NK-92 (cell line): ENCODE results near the gene ZNF446.
"Not testable (repeated sequence)": the region's sequence is repeated elsewhere in the genome, so short reads cannot be mapped to it uniquely, and the experiment has no call there.

Experiments used
- DNase-seq: peaks from one replicate; lab custom pipeline; 2025; ENCODE audit not compliant: unreplicated experiment; lab: John Stamatoyannopoulos, UW

Gene ZNF446

DNA sequence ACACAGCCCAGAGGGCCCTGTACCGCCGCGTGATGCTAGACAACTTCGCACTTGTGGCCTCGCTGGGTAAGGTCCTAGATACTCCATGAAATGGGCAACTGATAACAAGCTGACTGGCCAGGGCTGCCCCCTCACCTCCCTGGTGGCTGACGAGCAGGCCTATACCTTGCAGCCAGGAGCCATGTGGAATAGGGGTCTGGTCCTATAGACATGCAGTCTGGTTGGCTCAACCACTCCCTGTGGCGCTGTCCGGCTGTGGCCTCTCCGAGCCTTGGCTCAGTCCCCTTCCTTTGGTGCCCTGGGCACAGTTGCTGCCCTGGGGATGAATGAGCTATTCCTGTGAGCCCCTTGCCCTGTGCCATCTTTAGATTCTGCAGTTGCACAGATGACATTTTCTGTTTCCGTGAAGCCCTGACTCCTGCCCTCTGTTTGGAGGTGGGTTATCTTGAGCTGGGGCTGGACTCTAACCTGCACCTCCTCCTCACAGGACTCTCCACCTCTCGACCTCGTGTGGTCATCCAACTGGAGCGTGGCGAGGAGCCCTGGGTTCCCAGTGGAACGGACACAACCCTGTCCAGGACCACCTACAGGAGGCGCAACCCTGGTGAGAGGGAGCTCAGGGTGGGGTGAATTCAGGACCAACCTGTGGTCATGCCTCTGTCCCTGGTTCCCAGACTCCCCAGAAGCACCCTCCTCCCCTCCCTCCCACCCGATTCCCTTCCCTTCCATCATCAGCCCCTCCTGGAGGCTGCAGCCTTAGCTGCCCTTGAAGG is 6.7 kb upstream of the ZNF446 start:
- DNase-seq = no peak

- DNase-seq = not testable (repeated sequence)
Observed at GRCh38 chr19:58470837-58471543, 5.2 kb upstream of the ZNF446 start.

DNA sequence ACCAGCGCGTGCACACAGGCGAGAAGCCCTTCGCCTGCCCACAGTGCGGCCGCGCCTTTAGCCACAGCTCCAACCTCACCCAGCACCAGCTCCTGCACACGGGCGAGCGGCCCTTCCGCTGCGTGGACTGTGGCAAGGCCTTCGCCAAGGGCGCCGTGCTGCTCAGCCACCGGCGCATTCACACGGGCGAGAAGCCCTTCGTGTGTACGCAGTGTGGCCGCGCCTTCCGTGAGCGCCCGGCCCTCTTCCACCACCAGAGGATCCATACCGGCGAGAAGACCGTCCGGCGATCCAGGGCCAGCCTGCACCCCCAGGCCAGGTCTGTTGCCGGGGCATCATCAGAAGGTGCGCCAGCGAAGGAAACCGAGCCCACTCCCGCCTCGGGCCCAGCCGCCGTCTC is 4.4 kb upstream of the ZNF446 start:
- no peak for DNase-seq

- DNase-seq = no peak
Observed at GRCh38 chr19:58473775-58474174, 2.4 kb upstream of the ZNF446 start.

- DNase-seq = no peak
Observed at GRCh38 chr19:58474291-58474996, 1.7 kb upstream of the ZNF446 start.

DNA sequence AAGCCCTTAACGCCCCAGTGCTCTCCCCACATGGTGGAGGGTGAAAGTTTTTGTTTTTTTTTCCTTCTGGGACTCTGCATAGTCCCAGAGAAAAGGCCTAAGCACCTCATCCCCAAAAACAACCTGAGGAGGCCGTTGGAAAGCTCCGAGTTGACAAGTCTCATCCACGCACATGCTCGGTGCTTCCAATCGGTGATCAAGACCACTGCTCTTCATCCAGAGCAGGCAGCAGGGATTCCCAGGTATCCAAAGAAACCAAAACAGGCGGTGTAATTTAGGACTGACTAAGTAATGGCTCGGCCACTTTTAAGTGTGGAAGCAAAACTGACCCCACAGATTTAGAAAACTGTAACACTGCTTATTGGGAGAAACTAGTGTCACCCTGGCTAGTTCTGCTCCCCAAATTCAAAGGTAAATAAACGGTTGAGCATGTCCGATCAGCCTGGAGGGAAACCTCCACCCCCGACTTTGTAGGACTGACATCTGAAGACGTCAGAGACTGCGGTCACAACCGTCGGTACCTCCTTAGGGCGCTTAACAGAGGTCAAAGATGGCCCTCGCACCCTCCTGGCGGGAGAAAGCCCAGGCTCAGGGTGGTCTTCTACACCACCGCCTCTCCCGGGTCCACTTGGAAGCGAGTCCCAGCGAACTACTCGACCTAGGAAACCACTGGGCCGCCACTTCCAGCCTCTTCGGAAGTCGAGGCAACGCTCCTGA is 997 bp upstream of the ZNF446 start:
- no peak for DNase-seq

DNA sequence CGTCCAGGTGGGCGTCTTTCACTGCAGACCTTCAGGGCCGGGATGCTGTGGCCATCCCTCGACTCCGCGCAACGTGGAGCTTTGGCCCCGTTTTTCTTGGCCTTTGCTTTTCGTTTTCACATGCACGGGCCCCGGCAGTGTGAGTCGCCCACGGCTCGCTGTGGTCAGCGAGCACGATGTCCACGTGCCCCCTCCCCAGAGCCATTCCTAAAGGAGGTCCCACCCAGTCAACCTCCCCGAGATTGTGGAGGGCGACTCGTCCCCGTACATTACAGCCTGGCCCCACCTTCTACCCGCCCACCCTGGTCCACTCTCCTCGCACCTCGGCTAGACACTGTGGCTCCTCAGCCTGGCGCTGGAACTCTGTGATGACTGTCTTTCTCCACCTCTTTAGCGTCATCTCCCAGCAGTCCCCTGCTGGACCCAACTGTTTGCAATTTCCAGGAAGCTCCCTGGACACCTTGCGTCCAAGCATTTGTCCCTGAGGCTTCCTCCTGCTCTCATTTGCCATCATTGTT is 405 bp downstream of the ZNF446 start:
- DNase-seq = no peak

GRCh38 chr19:58477130-58477529 is 978 bp downstream of the ZNF446 start:
- DNase-seq = no peak

DNA sequence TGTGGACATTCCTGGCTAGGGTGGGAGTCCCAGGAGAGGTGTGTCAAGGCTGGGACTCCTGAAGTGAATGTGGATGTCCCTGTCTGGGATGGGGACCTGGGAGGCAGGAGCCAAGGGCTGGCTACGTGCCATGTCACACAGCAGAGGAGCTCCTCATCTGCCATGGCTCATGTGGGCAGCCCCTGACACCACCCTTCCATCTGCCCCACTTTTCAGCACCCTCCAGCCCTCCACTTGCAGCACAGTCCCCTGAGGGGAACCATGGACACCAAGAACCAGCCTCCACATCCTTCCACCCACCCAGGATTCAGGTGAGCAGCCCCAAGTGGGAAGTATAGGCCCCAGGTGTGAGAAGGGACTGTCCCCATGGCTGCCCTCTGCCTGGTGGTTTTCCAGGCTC is 1.7 kb downstream of the ZNF446 start:
- DNase-seq = no peak

- no peak for DNase-seq
Observed at GRCh38 chr19:58479303-58479702, 3.2 kb downstream of the ZNF446 start.

- no peak for DNase-seq
Observed at GRCh38 chr19:58479736-58480480, 3.8 kb downstream of the ZNF446 start.

DNA sequence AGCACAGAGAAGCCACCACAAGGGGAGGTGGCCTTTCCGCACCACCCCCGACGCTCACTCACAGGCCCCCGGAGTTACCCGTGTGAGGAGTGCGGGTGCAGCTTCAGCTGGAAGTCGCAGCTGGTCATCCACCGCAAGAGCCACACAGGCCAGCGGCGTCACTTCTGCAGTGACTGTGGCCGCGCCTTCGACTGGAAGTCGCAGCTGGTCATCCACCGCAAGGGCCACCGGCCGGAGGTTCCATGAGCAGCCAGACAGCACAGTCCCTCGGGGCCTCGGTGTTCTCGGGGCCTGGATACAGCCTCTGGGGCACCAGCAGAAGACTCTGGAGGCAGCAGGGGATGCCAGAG is 4.3 kb downstream of the ZNF446 start:
- no peak for DNase-seq

DNA sequence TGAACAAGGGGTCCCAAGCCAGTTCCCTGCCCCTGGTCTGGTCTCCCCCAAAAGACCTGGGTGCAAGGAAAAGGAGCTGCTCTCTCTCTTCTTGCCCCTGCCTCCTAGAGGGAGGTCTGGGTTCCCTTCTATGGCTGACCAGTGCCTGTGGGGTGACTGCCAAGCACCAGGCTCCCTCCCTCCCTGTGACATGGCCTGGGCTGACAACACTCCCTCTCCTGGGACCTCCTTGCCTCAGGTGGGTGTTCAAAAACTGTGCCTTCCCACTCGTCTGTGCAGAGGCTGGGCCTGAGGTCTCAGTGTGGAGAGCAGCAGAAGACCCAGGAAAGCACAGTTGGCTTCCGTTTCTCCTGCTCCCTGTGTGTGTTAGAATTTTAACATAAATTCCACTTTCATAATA is 4.7 kb downstream of the ZNF446 start:
- no peak for DNase-seq

DNA sequence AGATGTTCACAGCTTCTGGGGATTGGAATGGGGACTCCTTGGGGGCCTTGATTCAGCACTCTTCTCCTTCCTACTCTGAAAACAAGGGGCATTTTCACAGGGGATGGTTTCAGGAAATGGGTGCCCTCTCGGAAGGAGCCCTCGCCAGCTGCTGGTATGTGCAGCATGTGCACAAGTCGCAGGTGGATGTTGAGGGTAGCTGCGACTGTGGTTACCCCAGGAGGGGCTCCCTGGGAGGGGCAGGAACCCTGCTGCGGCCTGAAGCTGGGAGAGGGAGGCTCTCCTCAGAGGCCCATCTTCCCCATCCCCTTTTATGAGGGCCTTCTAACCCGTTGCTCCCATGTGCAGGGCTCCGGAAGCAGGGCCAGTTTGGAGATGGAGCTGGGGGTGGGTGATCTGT is 6.2 kb downstream of the ZNF446 start:
- no peak for DNase-seq

DNA sequence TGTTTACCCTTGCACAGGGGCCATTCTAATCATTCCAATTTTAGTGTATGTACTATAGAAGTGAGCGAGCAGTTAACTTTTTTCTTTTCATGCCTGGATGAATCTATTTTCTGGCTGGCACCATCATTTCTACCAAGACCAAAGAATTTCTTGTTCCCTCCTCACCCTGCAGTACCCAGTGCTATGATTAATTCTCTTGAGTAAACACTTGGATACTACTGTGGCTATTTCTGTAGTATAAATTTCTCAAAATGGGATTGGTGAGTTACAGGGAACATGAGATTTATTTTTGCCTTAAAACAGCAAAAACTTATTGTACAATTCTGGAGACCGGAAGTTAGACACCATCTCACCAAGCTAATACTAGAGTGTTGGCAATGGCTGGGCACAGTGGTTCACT is 7.6 kb downstream of the ZNF446 start:
- DNase-seq = no peak

DNA sequence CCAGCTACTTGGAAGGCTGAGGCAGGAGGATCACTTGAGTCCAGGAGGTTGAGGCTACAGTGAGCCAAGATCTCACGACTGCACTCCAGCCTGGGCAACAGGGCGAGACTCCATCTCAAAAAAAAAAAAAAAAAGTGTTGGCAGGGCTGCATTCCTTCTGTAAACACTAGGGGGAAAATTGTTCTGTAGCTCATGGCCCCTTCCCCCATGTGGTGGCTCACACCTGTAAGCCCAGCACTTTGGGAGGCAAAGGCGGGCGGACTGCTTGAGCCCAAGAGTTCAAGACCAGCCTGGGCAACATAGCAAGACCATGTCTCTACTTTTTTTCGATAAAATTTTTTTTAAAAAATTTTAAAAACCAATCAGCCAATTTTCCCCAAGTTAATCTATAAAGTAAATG is 8.2 kb downstream of the ZNF446 start:
- not testable (repeated sequence) for DNase-seq

DNA sequence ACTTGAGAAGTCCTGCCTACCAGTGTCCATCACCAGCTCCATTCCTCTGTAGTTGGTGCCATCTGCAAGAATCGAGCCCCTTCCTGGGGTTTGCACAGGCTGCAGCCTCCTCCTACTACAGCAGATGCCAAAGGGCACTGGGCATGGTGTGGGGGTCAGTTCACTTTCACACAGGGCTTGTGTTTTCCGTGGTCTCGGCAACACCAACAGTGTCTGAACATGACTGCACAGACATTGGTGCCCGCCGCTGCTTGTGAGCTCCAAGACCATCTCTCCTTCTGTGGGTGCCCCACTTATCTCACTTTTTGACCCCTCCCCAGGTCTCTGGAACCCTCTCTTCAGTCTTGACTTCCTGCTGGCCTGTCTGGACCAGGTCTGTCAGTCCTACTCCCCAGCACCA is 15.2 kb downstream of the ZNF446 start:
- no peak for DNase-seq

DNA sequence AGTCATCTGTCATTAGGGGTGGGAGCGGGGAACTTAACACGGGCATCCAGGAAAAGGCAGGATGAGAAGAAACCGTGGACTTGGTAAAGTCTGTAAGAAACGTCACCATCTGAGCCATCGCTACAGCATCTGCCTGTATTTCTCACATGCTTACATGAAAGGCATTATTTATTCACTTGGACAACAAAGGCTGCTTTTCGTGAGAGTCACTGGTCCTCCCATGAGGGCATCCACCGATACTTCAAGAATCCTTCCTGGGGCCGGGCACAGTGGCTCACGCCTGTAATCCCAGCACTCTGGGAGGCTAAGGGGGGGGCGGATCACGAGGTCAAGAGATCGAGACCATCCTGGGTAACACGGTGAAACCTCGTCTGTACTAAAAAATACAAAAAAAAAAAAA is 16.1 kb downstream of the ZNF446 start:
- no peak for DNase-seq

GRCh38 chr19:58497634-58498170 is 21.6 kb downstream of the ZNF446 start:
- no peak for DNase-seq

GRCh38 chr19:58498316-58499020 is 22.3 kb downstream of the ZNF446 start:
- no peak for DNase-seq
